Nephron (organoid): ENCODE data around the gene C10orf71.

Experiments
- H3K27ac Mint-ChIP-seq, 3 experiments: 2 replicates each; pipeline ENCODE4 v1.8.0; 2020; ENCODE audit warnings: mixed read lengths in 3 of 3, mild to moderate bottlenecking in 2 of 3, moderate library complexity in 1 of 3
- H3K27me3 Mint-ChIP-seq: 2 replicates; pipeline ENCODE4 v1.8.0; 2021; ENCODE audit warnings: low read depth, mild to moderate bottlenecking, moderate library complexity, mixed read lengths
- H3K36me3 Mint-ChIP-seq: 2 replicates; pipeline ENCODE4 v1.8.0; 2020; ENCODE audit warnings: low read depth, mixed read lengths
- H3K4me1 Mint-ChIP-seq: 2 replicates; pipeline ENCODE4 v1.8.0; 2020; ENCODE audit warnings: mixed read lengths
- H3K4me3 Mint-ChIP-seq, 3 experiments: 2 replicates each; pipeline ENCODE4 v1.8.0; 2020; ENCODE audit warnings: mild to moderate bottlenecking in 3 of 3, mixed read lengths in 3 of 3, moderate library complexity in 2 of 3
- H3K9me3 Mint-ChIP-seq: 2 replicates; pipeline ENCODE4 v1.8.0; 2020; ENCODE audit warnings: mixed read lengths
- CTCF ChIP-seq, 3 experiments: fragments of 200-600 bp; sonication (generic); IDR thresholded peaks; one replicate each; pipeline ENCODE4 v1.5.0; 2021; ENCODE audit warnings: antibody characterized with exemption in 3 of 3; ENCODE audit not compliant: unreplicated experiment in 3 of 3

Gene C10orf71

DNA sequence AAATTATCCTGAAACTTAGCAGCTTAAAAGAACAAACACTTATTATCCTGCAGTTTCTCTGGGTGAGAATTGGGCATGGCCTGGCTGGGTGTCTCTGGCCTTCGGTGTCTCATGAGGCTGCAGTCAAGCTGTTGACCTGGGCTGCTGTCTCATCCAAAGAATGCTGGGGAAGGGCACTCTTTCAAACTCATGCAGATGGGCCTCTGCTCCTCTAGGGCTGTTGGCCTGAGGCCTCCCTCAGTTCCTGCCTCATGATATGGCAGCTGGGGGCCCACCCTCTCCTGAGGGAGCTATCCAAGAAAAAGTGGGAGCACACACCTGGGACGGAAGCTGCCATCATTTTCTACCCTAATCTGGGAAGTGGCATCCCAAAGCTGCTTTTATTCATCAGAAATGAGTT, 53.4 kb downstream of the C10orf71 start:
- Mint-ChIP-seq H3K4me3 (no peak overlapping the region), H3K9me3 (peaks cover 10% of the 10 kb centered on the region), H3K36me3 (no peaks in the 10 kb centered on the region), H3K27ac (no peak overlapping the region), H3K4me1 (no peaks in the 10 kb centered on the region), H3K27me3 (peaks cover 13% of the 10 kb centered on the region)
- no peak for TF ChIP-seq CTCF (IDR thresholded peaks at IDR 0.05; ENCODE audit: unreplicated experiment in 3 of 3)

- TF ChIP-seq CTCF (IDR thresholded peaks at IDR 0.05; ENCODE audit: unreplicated experiment in 3 of 3), result no peak
- Mint-ChIP-seq H3K27ac (no peak overlapping the region), H3K9me3 (peaks cover 12% of the 10 kb centered on the region), H3K27me3 (peaks cover 13% of the 10 kb centered on the region), H3K36me3 (no peaks in the 10 kb centered on the region), H3K4me1 (no peaks in the 10 kb centered on the region), H3K4me3 (no peak overlapping the region)
Observed at GRCh38 chr10:49353026-49353894, 54.3 kb downstream of the C10orf71 start.

GRCh38 chr10:49353895-49354566, 55.1 kb downstream of the C10orf71 start:
- Mint-ChIP-seq H3K4me3 (no peak overlapping the region), H3K4me1 (no peaks in the 10 kb centered on the region), H3K36me3 (no peaks in the 10 kb centered on the region), H3K9me3 (peaks cover 12% of the 10 kb centered on the region), H3K27me3 (peaks cover 9% of the 10 kb centered on the region), H3K27ac (no peak overlapping the region)
- no peak for TF ChIP-seq CTCF (IDR thresholded peaks at IDR 0.05; ENCODE audit: unreplicated experiment in 3 of 3)

- H3K27ac Mint-ChIP-seq, result no peak overlapping the region
Observed at GRCh38 chr10:49354593-49354992, 55.6 kb downstream of the C10orf71 start.

DNA sequence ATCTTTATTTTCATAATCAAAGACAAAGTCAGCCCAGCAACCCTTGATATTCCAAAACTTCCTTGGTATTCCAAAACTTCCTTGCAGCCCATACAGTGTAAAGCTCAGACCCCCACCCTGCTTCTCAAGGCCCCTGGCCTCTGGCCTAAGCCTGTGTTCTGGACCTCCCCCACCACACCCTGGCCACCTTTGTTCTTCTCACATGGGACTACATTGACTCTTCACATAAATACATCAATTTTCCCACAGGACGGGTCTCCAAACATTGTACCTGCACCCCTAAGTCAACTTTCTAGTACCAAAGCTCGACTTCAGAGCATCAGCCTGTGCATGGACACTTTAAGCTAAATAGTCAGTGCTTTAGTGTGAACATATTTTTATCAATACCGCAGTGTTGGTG, 56.3 kb downstream of the C10orf71 start:
- Mint-ChIP-seq H3K36me3 (no peaks in the 10 kb centered on the region), H3K27ac (no peak overlapping the region), H3K9me3 (peaks cover 9% of the 10 kb centered on the region), H3K27me3 (peaks cover 14% of the 10 kb centered on the region), H3K4me3 (no peak overlapping the region), H3K4me1 (no peaks in the 10 kb centered on the region)
- no peak for TF ChIP-seq CTCF (IDR thresholded peaks at IDR 0.05; ENCODE audit: unreplicated experiment in 3 of 3)

More at GRCh38 chr10:49354593-49354992, 55.6 kb downstream of the C10orf71 start:
- Mint-ChIP-seq H3K9me3 (peaks cover 12% of the 10 kb centered on the region), H3K36me3 (no peaks in the 10 kb centered on the region), H3K4me1 (no peaks in the 10 kb centered on the region), H3K4me3 (no peak overlapping the region), H3K27me3 (peaks cover 9% of the 10 kb centered on the region)
- no peak for TF ChIP-seq CTCF (IDR thresholded peaks at IDR 0.05; ENCODE audit: unreplicated experiment in 3 of 3)
